GM12878 (cell line): ENCODE measurements around the gene C1orf210. TPM values are rescaled to one million over a fixed set of nuclear protein-coding genes. Genes with fewer than 3 reads are reported as not detected.

Experiments
- ATAC-seq: fragments of 200-7000 bp; cut with Tn5 transposase; 3 replicates; pipeline ENCODE4 v1.9.1; 2020; ENCODE audit warnings: mild to moderate bottlenecking, moderate library complexity
- BruUV-seq: library from RNA; stranded (reverse); fragments of 400-500 nt; replicated peaks from 2 replicates; lab custom pipeline; 2021; lab: Mats Ljungman, UMichigan
- CTCF ChIA-PET: fragments of 300-600 bp; sonication (Branson Sonifier 250); formaldehyde crosslinking; extraction: SDS; loops from one replicate; lab custom pipeline; 2021; ENCODE audit warnings: inconsistent platforms; lab: Yijun Ruan, JAX
- POLR2A ChIA-PET: fragments of 350-600 bp; formaldehyde crosslinking; extraction: SDS; loops from one replicate; lab custom pipeline; 2021; ENCODE audit warnings: inconsistent platforms; lab: Charles Lee
- RAD21 ChIA-PET: fragments of 300-600 bp; sonication (Branson Sonifier 250); formaldehyde crosslinking; loops from one replicate; lab custom pipeline; 2023; ENCODE audit warnings: antibody characterized with exemption; ENCODE audit not compliant: unreplicated experiment; lab: Charles Lee
- SMC1A ChIA-PET: fragments of 300-600 bp; sonication (Branson Sonifier 250); formaldehyde crosslinking; loops from one replicate; lab custom pipeline; 2023; ENCODE audit not compliant: unreplicated experiment, uncharacterized antibody; lab: Charles Lee
- DNase-seq: peaks from one replicate; pipeline ENCODE4 v3.0.0-alpha.2; 2011; ENCODE audit warnings: low read depth, low spot score
- FAIRE-seq: peaks from 3 replicates; lab custom pipeline; 2011; peaks lifted over from hg19 to GRCh38; lab: Jason Lieb, UNC
- H2AFZ ChIP-seq: 2 replicates; pipeline ENCODE4 v1.6.0; 2011; ENCODE audit warnings: low read depth, low read length, control low read depth; ENCODE audit not compliant: control insufficient read depth
- H3K27ac ChIP-seq: 2 replicates; pipeline ENCODE4 v1.5.1; 2011; ENCODE audit warnings: control low read depth; ENCODE audit not compliant: control insufficient read depth, insufficient read depth
- H3K27me3 ChIP-seq, 2 experiments: replicated peaks in 1 of 2; 2 replicates each; pipeline versions ENCODE4 v1.6.0 to v1.6.1; 2011; ENCODE audit warnings: low read length in 1 of 2; ENCODE audit not compliant: control insufficient read depth in 2 of 2, insufficient read depth in 2 of 2
- H3K36me3 ChIP-seq, 2 experiments: 2 replicates each; pipeline ENCODE4 v1.5.1; 2011; ENCODE audit warnings: low read length in 1 of 2; ENCODE audit not compliant: control insufficient read depth in 2 of 2, insufficient read depth in 2 of 2
- H3K4me1 ChIP-seq: 2 replicates; pipeline ENCODE4 v1.6.1; 2011; ENCODE audit warnings: mild to moderate bottlenecking, low read length, moderate library complexity, mixed read lengths; ENCODE audit not compliant: control insufficient read depth, insufficient read depth
- H3K4me2 ChIP-seq: 2 replicates; pipeline ENCODE4 v1.6.0; 2011; ENCODE audit warnings: control low read depth; ENCODE audit not compliant: control insufficient read depth, insufficient read depth
- H3K4me3 ChIP-seq: fragments of 200-600 bp; sonication (generic); 2 replicates; pipeline ENCODE4 v1.5.1; 2016
- H3K79me2 ChIP-seq: 2 replicates; pipeline ENCODE4 v1.6.0; 2011; ENCODE audit warnings: low read length; ENCODE audit not compliant: control insufficient read depth, insufficient read depth
- H3K9ac ChIP-seq: 2 replicates; pipeline ENCODE4 v1.8.0; 2011; ENCODE audit warnings: low read length, control low read depth, mixed read lengths; ENCODE audit not compliant: control insufficient read depth, insufficient read depth
- H3K9me3 ChIP-seq: replicated peaks from 3 replicates; pipeline ENCODE4 v1.5.1; 2011; ENCODE audit warnings: mild to moderate bottlenecking, low read length; ENCODE audit not compliant: control insufficient read depth, insufficient read depth
- H4K20me1 ChIP-seq: 2 replicates; pipeline ENCODE4 v1.6.0; 2011; ENCODE audit not compliant: control insufficient read depth, insufficient read depth
- CBFB ChIP-seq: IDR thresholded peaks from 2 replicates; pipeline ENCODE4 v1.6.1; 2016; ENCODE audit warnings: antibody characterized with exemption, low read depth
- CHD2 ChIP-seq: IDR thresholded peaks from 2 replicates; pipeline ENCODE4 v1.6.1; 2011; ENCODE audit warnings: low read depth, low read length, improper control_type of control experiment, borderline replicate concordance
- HCFC1 ChIP-seq: fragments of 150-350 bp; IDR thresholded peaks from 2 replicates; pipeline ENCODE4 v1.6.1; 2014; ENCODE audit warnings: low read length
- IKZF2 ChIP-seq, 2 experiments: fragments of 450-650 bp; IDR thresholded peaks; 2 replicates each; pipeline ENCODE4 v1.6.1; 2017; ENCODE audit warnings: mild to moderate bottlenecking in 2 of 2, moderate library complexity in 2 of 2
- JUNB ChIP-seq: IDR thresholded peaks from 2 replicates; pipeline ENCODE4 v1.6.1; 2016; ENCODE audit warnings: antibody characterized with exemption, mild to moderate bottlenecking
- NR2F1 ChIP-seq: fragments of 450-650 bp; conservative IDR thresholded peaks from 2 replicates; pipeline ENCODE4 v1.6.1; 2017; ENCODE audit warnings: mild to moderate bottlenecking
- RAD51 ChIP-seq: fragments of 450-650 bp; IDR thresholded peaks from 2 replicates; pipeline ENCODE4 v1.6.1; 2016; ENCODE audit warnings: moderate library complexity, mild to moderate bottlenecking, inconsistent platforms
- SPI1 ChIP-seq: IDR thresholded peaks from 2 replicates; pipeline ENCODE4 v1.6.1; 2011; ENCODE audit warnings: low read depth, mild to moderate bottlenecking, low read length, moderate library complexity, borderline replicate concordance; ENCODE audit not compliant: insufficient read depth
- WGBS: methylation state at CpG from one replicate; pipeline ENCODE4 v1.1.6; 2016; ENCODE audit warnings: low lambda C conversion rate; ENCODE audit not compliant: insufficient replicate concordance, insufficient coverage; ENCODE audit errors: missing lambda C conversion rate; 5-methylcytosine and 5-hydroxymethylcytosine counted together
- in situ Hi-C: fragments of 300-500 bp; cut with MboI; formaldehyde crosslinking; loops from 9 replicates; pipeline ENCODE4 v1.14.3; 2018; ENCODE audit warnings: mixed read lengths
- intact Hi-C: fragments of 100-400 bp; cut with micrococcal nuclease; formaldehyde crosslinking; loops from one replicate; pipeline ENCODE4 v1.14.2; 2022; ENCODE audit not compliant: unreplicated experiment
- polyA plus RNA-seq, 11 experiments: library from polyadenylated mRNA; depleted of rRNA in 4 of 11; unstranded in 6 of 11; stranded (reverse) in 5 of 11; fragments of >200 nt; fragmentation: Nextera tagmentation in 4 of 11; fragmentation: Illumina TruSeq in 1 of 11; extraction: Ambion mirVana in 4 of 11; extraction: Trizol in 1 of 11; gene quantifications; 1 replicate in 1 of 11; 2 replicates in 10 of 11; pipeline versions ENCODE4 v1.2.1 to v1.2.3, GENCODE V29; 2011 to 2016; ENCODE audit warnings: inconsistent platforms in 2 of 11, missing spikeins in 2 of 11, low read depth in 1 of 11
- total RNA-seq, 4 experiments: library from RNA; depleted of rRNA in 3 of 4; stranded (reverse); fragments of >200 nt in 3 of 4; fragmentation: Illumina TruSeq in 1 of 4; extraction: Trizol in 1 of 4; gene quantifications; 2 replicates each; pipeline versions ENCODE4 v1.2.1 to v1.2.3, GENCODE V29; 2013 to 2021
- TF ChIP-seq, protein P1 (sequence below): fragments of 450-650 bp; formaldehyde crosslinking; IDR thresholded peaks from 2 replicates; pipeline ENCODE4 v1.4.0; 2020; ENCODE audit warnings: mild to moderate bottlenecking, moderate library complexity
- TF ChIP-seq, protein P2 (sequence below): IDR thresholded peaks from 2 replicates; pipeline ENCODE4 v1.6.1; 2011; ENCODE audit warnings: low read depth, mild to moderate bottlenecking, low read length, moderate library complexity, borderline replicate concordance; ENCODE audit errors: extremely low read depth
- TF ChIP-seq, protein P3 (sequence below): IDR thresholded peaks from 2 replicates; pipeline ENCODE4 v1.6.1; 2012; ENCODE audit warnings: improper control_type of control experiment, low read depth, low read length; ENCODE audit not compliant: insufficient replicate concordance

C1orf210 gene
- total and polyA plus RNA-seq, 10 of the 15 experiments (the other 5 are each of a cell fraction or from before 2014, with no cell fraction given) = 0.07 TPM; not detected in 9

DNA sequence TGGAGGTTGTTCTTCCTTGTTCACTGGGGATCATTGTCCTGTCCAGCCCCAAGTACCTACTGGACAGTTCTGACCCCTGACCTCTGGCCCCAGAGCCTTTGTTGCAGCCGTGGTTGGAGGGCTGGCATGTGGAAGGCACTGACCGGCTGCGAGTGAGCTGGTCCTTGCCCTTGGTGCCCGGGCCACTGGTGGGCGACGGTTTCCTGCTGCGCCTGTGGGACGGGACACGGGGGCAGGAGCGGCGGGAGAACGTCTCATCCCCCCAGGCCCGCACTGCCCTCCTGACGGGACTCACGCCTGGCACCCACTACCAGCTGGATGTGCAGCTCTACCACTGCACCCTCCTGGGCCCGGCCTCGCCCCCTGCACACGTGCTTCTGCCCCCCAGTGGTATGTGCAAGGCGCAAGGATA lies 26.8 kb upstream of the C1orf210 start:
- no peak overlapping the region for H3K27ac ChIP-seq
- no peaks in the 10 kb centered on the region for H3K36me3 ChIP-seq
- DNase-seq (no peak), FAIRE-seq (no peak), ATAC-seq (no peak)
- no peak overlapping the region for H3K4me3 ChIP-seq
- H3K79me2 ChIP-seq = no peaks in the 10 kb centered on the region
- CTCF ChIA-PET = no interaction called here
- no peaks in the 10 kb centered on the region for H3K9me3 ChIP-seq
- WGBS = 51% methylated on average over 18 of the region's 19 CpGs
- POLR2A ChIA-PET = no interaction called here
- H3K9ac ChIP-seq = no peak overlapping the region
- H4K20me1 ChIP-seq = no peaks in the 10 kb centered on the region
- intact Hi-C loops = no loop called here
- SMC1A ChIA-PET = interaction anchor here (0.6 kb wide), 1 partner anchor 84 kb away, joined by 3 read pairs; no protein-coding TSS in a partner anchor
- TF ChIP-seq HCFC1 (no peak), CBFB (no peak), SPI1 (no peak), CHD2 (no peak), IKZF2 (IDR thresholded peaks at IDR 0.05) (no peak), JUNB (no peak), NR2F1 (no peak), RAD51 (no peak)
- TF ChIP-seq, protein P1, sequence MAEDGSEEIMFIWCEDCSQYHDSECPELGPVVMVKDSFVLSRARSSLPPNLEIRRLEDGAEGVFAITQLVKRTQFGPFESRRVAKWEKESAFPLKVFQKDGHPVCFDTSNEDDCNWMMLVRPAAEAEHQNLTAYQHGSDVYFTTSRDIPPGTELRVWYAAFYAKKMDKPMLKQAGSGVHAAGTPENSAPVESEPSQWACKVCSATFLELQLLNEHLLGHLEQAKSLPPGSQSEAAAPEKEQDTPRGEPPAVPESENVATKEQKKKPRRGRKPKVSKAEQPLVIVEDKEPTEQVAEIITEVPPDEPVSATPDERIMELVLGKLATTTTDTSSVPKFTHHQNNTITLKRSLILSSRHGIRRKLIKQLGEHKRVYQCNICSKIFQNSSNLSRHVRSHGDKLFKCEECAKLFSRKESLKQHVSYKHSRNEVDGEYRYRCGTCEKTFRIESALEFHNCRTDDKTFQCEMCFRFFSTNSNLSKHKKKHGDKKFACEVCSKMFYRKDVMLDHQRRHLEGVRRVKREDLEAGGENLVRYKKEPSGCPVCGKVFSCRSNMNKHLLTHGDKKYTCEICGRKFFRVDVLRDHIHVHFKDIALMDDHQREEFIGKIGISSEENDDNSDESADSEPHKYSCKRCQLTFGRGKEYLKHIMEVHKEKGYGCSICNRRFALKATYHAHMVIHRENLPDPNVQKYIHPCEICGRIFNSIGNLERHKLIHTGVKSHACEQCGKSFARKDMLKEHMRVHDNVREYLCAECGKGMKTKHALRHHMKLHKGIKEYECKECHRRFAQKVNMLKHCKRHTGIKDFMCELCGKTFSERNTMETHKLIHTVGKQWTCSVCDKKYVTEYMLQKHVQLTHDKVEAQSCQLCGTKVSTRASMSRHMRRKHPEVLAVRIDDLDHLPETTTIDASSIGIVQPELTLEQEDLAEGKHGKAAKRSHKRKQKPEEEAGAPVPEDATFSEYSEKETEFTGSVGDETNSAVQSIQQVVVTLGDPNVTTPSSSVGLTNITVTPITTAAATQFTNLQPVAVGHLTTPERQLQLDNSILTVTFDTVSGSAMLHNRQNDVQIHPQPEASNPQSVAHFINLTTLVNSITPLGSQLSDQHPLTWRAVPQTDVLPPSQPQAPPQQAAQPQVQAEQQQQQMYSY (CRISPR knock-in tag) = no peak
- TF ChIP-seq, protein P2, sequence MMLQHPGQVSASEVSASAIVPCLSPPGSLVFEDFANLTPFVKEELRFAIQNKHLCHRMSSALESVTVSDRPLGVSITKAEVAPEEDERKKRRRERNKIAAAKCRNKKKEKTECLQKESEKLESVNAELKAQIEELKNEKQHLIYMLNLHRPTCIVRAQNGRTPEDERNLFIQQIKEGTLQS = no peak
- TF ChIP-seq, protein P3, sequence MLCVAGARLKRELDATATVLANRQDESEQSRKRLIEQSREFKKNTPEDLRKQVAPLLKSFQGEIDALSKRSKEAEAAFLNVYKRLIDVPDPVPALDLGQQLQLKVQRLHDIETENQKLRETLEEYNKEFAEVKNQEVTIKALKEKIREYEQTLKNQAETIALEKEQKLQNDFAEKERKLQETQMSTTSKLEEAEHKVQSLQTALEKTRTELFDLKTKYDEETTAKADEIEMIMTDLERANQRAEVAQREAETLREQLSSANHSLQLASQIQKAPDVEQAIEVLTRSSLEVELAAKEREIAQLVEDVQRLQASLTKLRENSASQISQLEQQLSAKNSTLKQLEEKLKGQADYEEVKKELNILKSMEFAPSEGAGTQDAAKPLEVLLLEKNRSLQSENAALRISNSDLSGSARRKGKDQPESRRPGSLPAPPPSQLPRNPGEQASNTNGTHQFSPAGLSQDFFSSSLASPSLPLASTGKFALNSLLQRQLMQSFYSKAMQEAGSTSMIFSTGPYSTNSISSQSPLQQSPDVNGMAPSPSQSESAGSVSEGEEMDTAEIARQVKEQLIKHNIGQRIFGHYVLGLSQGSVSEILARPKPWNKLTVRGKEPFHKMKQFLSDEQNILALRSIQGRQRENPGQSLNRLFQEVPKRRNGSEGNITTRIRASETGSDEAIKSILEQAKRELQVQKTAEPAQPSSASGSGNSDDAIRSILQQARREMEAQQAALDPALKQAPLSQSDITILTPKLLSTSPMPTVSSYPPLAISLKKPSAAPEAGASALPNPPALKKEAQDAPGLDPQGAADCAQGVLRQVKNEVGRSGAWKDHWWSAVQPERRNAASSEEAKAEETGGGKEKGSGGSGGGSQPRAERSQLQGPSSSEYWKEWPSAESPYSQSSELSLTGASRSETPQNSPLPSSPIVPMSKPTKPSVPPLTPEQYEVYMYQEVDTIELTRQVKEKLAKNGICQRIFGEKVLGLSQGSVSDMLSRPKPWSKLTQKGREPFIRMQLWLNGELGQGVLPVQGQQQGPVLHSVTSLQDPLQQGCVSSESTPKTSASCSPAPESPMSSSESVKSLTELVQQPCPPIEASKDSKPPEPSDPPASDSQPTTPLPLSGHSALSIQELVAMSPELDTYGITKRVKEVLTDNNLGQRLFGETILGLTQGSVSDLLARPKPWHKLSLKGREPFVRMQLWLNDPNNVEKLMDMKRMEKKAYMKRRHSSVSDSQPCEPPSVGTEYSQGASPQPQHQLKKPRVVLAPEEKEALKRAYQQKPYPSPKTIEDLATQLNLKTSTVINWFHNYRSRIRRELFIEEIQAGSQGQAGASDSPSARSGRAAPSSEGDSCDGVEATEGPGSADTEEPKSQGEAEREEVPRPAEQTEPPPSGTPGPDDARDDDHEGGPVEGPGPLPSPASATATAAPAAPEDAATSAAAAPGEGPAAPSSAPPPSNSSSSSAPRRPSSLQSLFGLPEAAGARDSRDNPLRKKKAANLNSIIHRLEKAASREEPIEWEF = no peak
- TF ChIP-seq, all 136 proteins: peak for 0
- RAD21 ChIA-PET = no interaction called here
- H2AFZ ChIP-seq = no peak overlapping the region
- no peak overlapping the region for H3K4me2 ChIP-seq
- in situ Hi-C loops = no loop called here
- no peaks in the 10 kb centered on the region for H3K27me3 ChIP-seq
- BruUV-seq = no TSS peak
- no peaks in the 10 kb centered on the region for H3K4me1 ChIP-seq
